Stimulated activated CD4-positive, alpha-beta T cell treated with anti-CD3 and anti-CD28 coated beads, Interleukin-2, amount 100 ng/mL, for 24 hours (primary cell): ENCODE data around the gene MFAP5.
"Not testable (repeated sequence)": the region's sequence is repeated elsewhere in the genome, so short reads cannot be mapped to it uniquely, and the experiment has no call there.

ENCODE experiments used
- DNase-seq, 2 donors: peaks; one replicate each; pipeline ENCODE4 v3.0.0-alpha.2; 2020

The MFAP5 gene

GRCh38 chr12:8624750-8625149 lies 37.9 kb downstream of the MFAP5 start:
- not testable (repeated sequence) for DNase-seq

- no peak for DNase-seq
Observed at GRCh38 chr12:8622646-8623045, 40.0 kb downstream of the MFAP5 start.

GRCh38 chr12:8615206-8615605 lies 47.4 kb downstream of the MFAP5 start:
- DNase-seq: no peak

GRCh38 chr12:8613881-8614280 lies 48.7 kb downstream of the MFAP5 start:
- not testable (repeated sequence) for DNase-seq

GRCh38 chr12:8612629-8613028 lies 50.0 kb downstream of the MFAP5 start, which contains the start of gene AICDA:
AICDA (minus strand) TSS chr12:8612859; CDS start chr12:8612767, 92 bp downstream.
- no peak for DNase-seq

GRCh38 chr12:8609061-8609570 lies 53.5 kb downstream of the MFAP5 start:
- no peak for DNase-seq

GRCh38 chr12:8606890-8607289 lies 55.7 kb downstream of the MFAP5 start:
- no peak for DNase-seq

- DNase-seq: no peak
Observed at GRCh38 chr12:8605057-8605456, 57.6 kb downstream of the MFAP5 start.

- no peak for DNase-seq
Observed at GRCh38 chr12:8603856-8604255, 58.8 kb downstream of the MFAP5 start.

- no peak for DNase-seq
Observed at GRCh38 chr12:8603286-8603685, 59.3 kb downstream of the MFAP5 start.

GRCh38 chr12:8596561-8596960 lies 66.1 kb downstream of the MFAP5 start:
- DNase-seq: no peak
